CD8-positive, alpha-beta memory T cell (primary cell): ENCODE data around the gene GPR84. TPM values are rescaled to one million over a fixed set of nuclear protein-coding genes. Genes with fewer than 3 reads are reported as not detected.

Source experiments
- CTCF ChIA-PET: fragments of 350-600 bp; sonication (Branson Sonifier 250); formaldehyde crosslinking; loops from one replicate; lab custom pipeline; 2021; ENCODE audit warnings: antibody characterized with exemption; lab: Charles Lee
- POLR2A ChIA-PET: fragments of 350-600 bp; sonication (Branson Sonifier 250); formaldehyde crosslinking; loops from one replicate; lab custom pipeline; 2021; ENCODE audit warnings: antibody characterized with exemption; lab: Charles Lee
- DNase-seq, 5 donors: peaks; one replicate each; pipeline versions ENCODE4 v3.0.0 to v3.0.0-alpha.2; 2020 to 2022; ENCODE audit warnings: mixed read lengths in 1 of 5
- H3K27ac ChIP-seq: one replicate; pipeline ENCODE4 v1.7.0; 2013; ENCODE audit warnings: low read depth, mild to moderate bottlenecking, low read length, moderate library complexity
- H3K27me3 ChIP-seq: 2 replicates; pipeline ENCODE4 v1.7.0; 2013; ENCODE audit warnings: low read length, mild to moderate bottlenecking; ENCODE audit not compliant: insufficient read depth, poor library complexity, severe bottlenecking
- H3K36me3 ChIP-seq: 2 replicates; pipeline ENCODE4 v1.7.0; 2013; ENCODE audit warnings: mild to moderate bottlenecking, low read length, moderate library complexity; ENCODE audit not compliant: insufficient read depth
- H3K4me1 ChIP-seq: 2 replicates; pipeline ENCODE4 v1.7.0; 2013; ENCODE audit warnings: mild to moderate bottlenecking, low read length, moderate library complexity; ENCODE audit not compliant: insufficient read depth
- H3K4me3 ChIP-seq: 2 replicates; pipeline ENCODE4 v1.7.0; 2013; ENCODE audit warnings: mild to moderate bottlenecking, low read length
- H3K9me3 ChIP-seq: 2 replicates; pipeline ENCODE4 v1.7.0; 2013; ENCODE audit warnings: mild to moderate bottlenecking, low read length
- H3K27ac Mint-ChIP-seq, 8 donors: one replicate each; pipeline ENCODE4 v1.8.0; 2020 to 2021; ENCODE audit warnings: mixed read lengths in 8 of 8, mild to moderate bottlenecking in 6 of 8, inconsistent platforms in 3 of 8, moderate library complexity in 3 of 8
- H3K27me3 Mint-ChIP-seq, 2 donors: one replicate each; pipeline ENCODE4 v1.8.0; 2020 to 2021; ENCODE audit warnings: mixed read lengths in 2 of 2, mild to moderate bottlenecking in 1 of 2, moderate library complexity in 1 of 2
- H3K36me3 Mint-ChIP-seq, 3 donors: one replicate each; pipeline ENCODE4 v1.8.0; 2020 to 2021; ENCODE audit warnings: mixed read lengths in 3 of 3, inconsistent platforms in 1 of 3, mild to moderate bottlenecking in 1 of 3
- H3K4me1 Mint-ChIP-seq, 3 donors: one replicate each; pipeline ENCODE4 v1.8.0; 2020 to 2021; ENCODE audit warnings: mixed read lengths in 3 of 3, inconsistent platforms in 1 of 3, mild to moderate bottlenecking in 1 of 3
- H3K4me3 Mint-ChIP-seq, 7 donors: one replicate each; pipeline ENCODE4 v1.8.0; 2020 to 2021; ENCODE audit warnings: mixed read lengths in 7 of 7, mild to moderate bottlenecking in 6 of 7, moderate library complexity in 4 of 7, inconsistent platforms in 2 of 7
- H3K9me3 Mint-ChIP-seq, 5 donors: one replicate each; pipeline ENCODE4 v1.8.0; 2020 to 2022; ENCODE audit warnings: mixed read lengths in 5 of 5, mild to moderate bottlenecking in 3 of 5, moderate library complexity in 2 of 5, inconsistent platforms in 1 of 5
- polyA plus RNA-seq: library from polyadenylated mRNA; unstranded; fragments of 300-500 nt; fragmentation: Illumina TruSeq; gene quantifications from one replicate; pipeline ENCODE4 v1.2.3, GENCODE V29; 2021
- total RNA-seq, 2 experiments: library from RNA; stranded (reverse); gene quantifications; one replicate each; pipeline ENCODE4 v1.2.3, GENCODE V29; 2021

Gene GPR84
- total RNA-seq (under 1 TPM; 0.15 to 0.16 TPM), polyA plus RNA-seq (not detected)

- H3K4me3 Mint-ChIP-seq, result peak within 1 kb of the TSS in 6 of 7 donors; percentile 1 to 61 (median 10)
- peak within 1 kb of the TSS; percentile 2 to 86 (median 33) for H3K27ac Mint-ChIP-seq
- H3K4me1 Mint-ChIP-seq, result peaks cover 21 to 35% (median 32%) of the 10 kb centered on the region in 3 donors
- Histone ChIP-seq H3K27ac (no peak within 1 kb of the TSS), H3K4me1 (peaks cover 32% of the 10 kb centered on the region), H3K9me3 (no peaks in the 10 kb centered on the region), H3K36me3 (no peaks in the 10 kb centered on the region), H3K4me3 (no peak within 1 kb of the TSS), H3K27me3 (no peaks in the 10 kb centered on the region)
- H3K36me3 Mint-ChIP-seq, result no peaks in the 10 kb centered on the region
- H3K27me3 Mint-ChIP-seq, result peaks cover 0 to 2% of the 10 kb centered on the region in 2 donors
- no peak for DNase-seq
- ChIA-PET POLR2A (no interaction called here), CTCF (no interaction called here)
- H3K9me3 Mint-ChIP-seq, result no peaks in the 10 kb centered on the region
Observed at GRCh38 chr12:54364413-54364812, at the start of gene GPR84. TSS of gene GPR84 (minus strand) at chr12:54364486. CDS start at chr12:54363851, 635 bp downstream.

GRCh38 chr12:54413284-54414190 lies 49.3 kb upstream of the GPR84 start:
- Mint-ChIP-seq H3K4me3 (peak overlapping the region; percentile 71 to 88 (median 80)), H3K27me3 (peaks cover 0 to 2% of the 10 kb centered on the region in 2 donors), H3K4me1 (peaks cover 65 to 79% (median 73%) of the 10 kb centered on the region in 3 donors), H3K36me3 (peaks cover 0 to 41% (median 5%) of the 10 kb centered on the region in 3 donors), H3K9me3 (no peaks in the 10 kb centered on the region), H3K27ac (peak overlapping the region; percentile 91 to 100 (median 96))
- DNase-seq, result peak; percentile 77 to 93 (median 88)
- Histone ChIP-seq H3K27me3 (no peaks in the 10 kb centered on the region), H3K4me3 (peak overlapping the region; percentile 85), H3K4me1 (peaks cover 77% of the 10 kb centered on the region), H3K36me3 (peaks cover 17% of the 10 kb centered on the region), H3K9me3 (no peaks in the 10 kb centered on the region), H3K27ac (peak overlapping the region; percentile 81)
- ChIA-PET POLR2A (interaction anchor here (0.6 to 2.2 kb wide), 6 partner anchors 14 to 790 kb away, joined by 3 to 7 read pairs (median 3); partner anchors contain the start of genes CBX5 and HNRNPA1), CTCF (interaction anchor here (1.6 to 14.5 kb wide), 4 partner anchors 13 to 34 kb away, joined by 3 to 279 read pairs (median 30); no protein-coding TSS in a partner anchor)

- Mint-ChIP-seq H3K27me3 (no peaks in the 10 kb centered on the region), H3K36me3 (peaks cover 4 to 40% (median 8%) of the 10 kb centered on the region in 3 donors), H3K9me3 (no peaks in the 10 kb centered on the region), H3K4me3 (peak overlapping the region; percentile 71 to 88 (median 80)), H3K27ac (peak overlapping the region; percentile 91 to 100 (median 96)), H3K4me1 (peaks cover 66 to 81% (median 69%) of the 10 kb centered on the region in 3 donors)
- Histone ChIP-seq H3K4me1 (peaks cover 77% of the 10 kb centered on the region), H3K27me3 (no peaks in the 10 kb centered on the region), H3K9me3 (no peaks in the 10 kb centered on the region), H3K27ac (peak overlapping the region; percentile 81), H3K4me3 (peak overlapping the region; percentile 85), H3K36me3 (peaks cover 22% of the 10 kb centered on the region)
- POLR2A ChIA-PET, result interaction anchor here (0.6 to 2.2 kb wide), 4 partner anchors 9 to 789 kb away, joined by 3 to 7 read pairs (median 4); no protein-coding TSS in a partner anchor
- CTCF ChIA-PET, result interaction anchor here (1.6 to 14.5 kb wide), 4 partner anchors 12 to 33 kb away, joined by 3 to 279 read pairs (median 30); no protein-coding TSS in a partner anchor
- DNase-seq, result no peak
Observed at GRCh38 chr12:54412786-54413185, 48.5 kb upstream of the GPR84 start.

- peak overlapping the region; percentile 91 to 100 (median 96) for H3K27ac Mint-ChIP-seq
- peak in 1 of 5 donors; percentile 19 for DNase-seq
- peak overlapping the region; percentile 85 for H3K4me3 ChIP-seq
- peak overlapping the region; percentile 32 to 88 (median 80) for H3K4me3 Mint-ChIP-seq
- POLR2A ChIA-PET, result interaction anchor here (0.7 kb wide), 1 partner anchor 9 kb away, joined by 4 read pairs; no protein-coding TSS in a partner anchor
- peaks cover 72% of the 10 kb centered on the region for H3K4me1 ChIP-seq
- peaks cover 6 to 41% (median 9%) of the 10 kb centered on the region in 3 donors for H3K36me3 Mint-ChIP-seq
- H3K27me3 Mint-ChIP-seq, result no peaks in the 10 kb centered on the region
- CTCF ChIA-PET, result interaction anchor here (1.6 to 14.5 kb wide), 4 partner anchors 12 to 33 kb away, joined by 3 to 279 read pairs (median 30); no protein-coding TSS in a partner anchor
- H3K27me3 ChIP-seq, result no peaks in the 10 kb centered on the region
- H3K27ac ChIP-seq, result peak overlapping the region; percentile 81
- no peaks in the 10 kb centered on the region for H3K9me3 Mint-ChIP-seq
- H3K9me3 ChIP-seq, result no peaks in the 10 kb centered on the region
- peaks cover 63 to 78% (median 66%) of the 10 kb centered on the region in 3 donors for H3K4me1 Mint-ChIP-seq
- H3K36me3 ChIP-seq, result peaks cover 27% of the 10 kb centered on the region
Observed at GRCh38 chr12:54412348-54412747, 48.1 kb upstream of the GPR84 start.

GRCh38 chr12:54411391-54412241 lies 47.3 kb upstream of the GPR84 start:
- Histone ChIP-seq H3K27me3 (no peaks in the 10 kb centered on the region), H3K27ac (peak overlapping the region; percentile 81), H3K9me3 (no peaks in the 10 kb centered on the region), H3K4me1 (peaks cover 65% of the 10 kb centered on the region), H3K4me3 (peak overlapping the region; percentile 85), H3K36me3 (peaks cover 33% of the 10 kb centered on the region)
- ChIA-PET CTCF (interaction anchor here (1.7 to 14.5 kb wide), 4 partner anchors 11 to 32 kb away, joined by 6 to 279 read pairs (median 30); no protein-coding TSS in a partner anchor), POLR2A (interaction anchor here (1.1 kb wide), 1 partner anchor 28 kb away, joined by 3 read pairs; no protein-coding TSS in a partner anchor)
- Mint-ChIP-seq H3K27me3 (no peaks in the 10 kb centered on the region), H3K4me3 (peak overlapping the region; percentile 32 to 88 (median 71)), H3K27ac (peak overlapping the region; percentile 91 to 100 (median 96)), H3K9me3 (no peaks in the 10 kb centered on the region), H3K36me3 (peaks cover 12 to 49% (median 16%) of the 10 kb centered on the region in 3 donors), H3K4me1 (peaks cover 63 to 78% (median 66%) of the 10 kb centered on the region in 3 donors)
- peak in 4 of 5 donors; percentile 37 to 62 (median 50) for DNase-seq

- no peaks in the 10 kb centered on the region for H3K9me3 ChIP-seq
- no peaks in the 10 kb centered on the region for H3K9me3 Mint-ChIP-seq
- peak overlapping the region in 7 of 8 donors; percentile 43 to 96 (median 77) for H3K27ac Mint-ChIP-seq
- H3K27me3 Mint-ChIP-seq, result no peaks in the 10 kb centered on the region
- no peak overlapping the region for H3K4me3 Mint-ChIP-seq
- H3K36me3 ChIP-seq, result peaks cover 39% of the 10 kb centered on the region
- peaks cover 62 to 77% (median 65%) of the 10 kb centered on the region in 3 donors for H3K4me1 Mint-ChIP-seq
- no peaks in the 10 kb centered on the region for H3K27me3 ChIP-seq
- no peak overlapping the region for H3K4me3 ChIP-seq
- CTCF ChIA-PET, result interaction anchor here (1.3 to 14.5 kb wide), 3 partner anchors 9 to 30 kb away, joined by 3 to 279 read pairs (median 4); no protein-coding TSS in a partner anchor
- peaks cover 53% of the 10 kb centered on the region for H3K4me1 ChIP-seq
- POLR2A ChIA-PET, result no interaction called here
- no peak for DNase-seq
- H3K36me3 Mint-ChIP-seq, result peaks cover 20 to 72% (median 26%) of the 10 kb centered on the region in 3 donors
- H3K27ac ChIP-seq, result no peak overlapping the region
Observed at GRCh38 chr12:54409267-54409666, 45.0 kb upstream of the GPR84 start.
